H7 (cell line): ENCODE measurements around the gene TGM1. TPM values are rescaled to one million over a fixed set of nuclear protein-coding genes. Genes with fewer than 3 reads are reported as not detected.

Source experiments
- DNase-seq: peaks from one replicate; pipeline ENCODE4 v3.0.0; 2012
- H3K27me3 ChIP-seq: 2 replicates; pipeline ENCODE4 v1.6.0; 2011; ENCODE audit warnings: mild to moderate bottlenecking, low read length; ENCODE audit not compliant: control insufficient read depth, insufficient read depth
- H3K36me3 ChIP-seq: replicated peaks from 2 replicates; pipeline ENCODE4 v1.5.1; 2011; ENCODE audit warnings: low read length; ENCODE audit not compliant: control insufficient read depth, insufficient read depth
- H3K4me3 ChIP-seq: 2 replicates; pipeline ENCODE4 v1.5.1; 2011; ENCODE audit warnings: low read depth, mild to moderate bottlenecking, control low read depth, low read length, moderate library complexity; ENCODE audit not compliant: insufficient read depth
- total RNA-seq: library from RNA; depleted of rRNA; stranded (reverse); fragments of >200 nt; shearing (Covaris generic); gene quantifications from 2 replicates; pipeline ENCODE4 v1.2.3, GENCODE V29; 2014

TGM1 gene
- total RNA-seq, 1 experiment from 2014 or later = 0.21 TPM

GRCh38 chr14:24298892-24299254, 35.9 kb upstream of the TGM1 start:
- Histone ChIP-seq H3K27me3 (no peaks in the 10 kb centered on the region), H3K36me3 (peaks cover 24% of the 10 kb centered on the region), H3K4me3 (peak overlapping the region; percentile 82)
- DNase-seq = no peak

GRCh38 chr14:24297190-24297964, 34.4 kb upstream of the TGM1 start:
- peak; percentile 75 for DNase-seq
- Histone ChIP-seq H3K27me3 (no peaks in the 10 kb centered on the region), H3K4me3 (no peak overlapping the region), H3K36me3 (peaks cover 12% of the 10 kb centered on the region)

- DNase-seq = peak; percentile 85
- peaks cover 5% of the 10 kb centered on the region for H3K36me3 ChIP-seq
- H3K4me3 ChIP-seq = no peak overlapping the region
- H3K27me3 ChIP-seq = no peaks in the 10 kb centered on the region
These were observed 33.6 kb upstream of the TGM1 start for GRCh38 chr14:24296341-24297157.

GRCh38 chr14:24293525-24293924, 30.5 kb upstream of the TGM1 start:
- Histone ChIP-seq H3K4me3 (no peak overlapping the region), H3K27me3 (no peaks in the 10 kb centered on the region), H3K36me3 (peaks cover 8% of the 10 kb centered on the region)
- DNase-seq = no peak

- Histone ChIP-seq H3K27me3 (no peaks in the 10 kb centered on the region), H3K36me3 (peaks cover 8% of the 10 kb centered on the region), H3K4me3 (no peak overlapping the region)
- no peak for DNase-seq
These were observed 29.3 kb upstream of the TGM1 start for GRCh38 chr14:24292118-24292807.

- no peak overlapping the region for H3K4me3 ChIP-seq
- peaks cover 8% of the 10 kb centered on the region for H3K36me3 ChIP-seq
- no peak for DNase-seq
- H3K27me3 ChIP-seq = no peaks in the 10 kb centered on the region
These were observed 28.6 kb upstream of the TGM1 start for GRCh38 chr14:24291446-24292117.

- no peak for DNase-seq
- no peak overlapping the region for H3K4me3 ChIP-seq
- peaks cover 7% of the 10 kb centered on the region for H3K36me3 ChIP-seq
- no peaks in the 10 kb centered on the region for H3K27me3 ChIP-seq
These were observed 27.8 kb upstream of the TGM1 start for GRCh38 chr14:24290746-24291145.

- H3K27me3 ChIP-seq = no peaks in the 10 kb centered on the region
- H3K4me3 ChIP-seq = no peak overlapping the region
- peaks cover 4% of the 10 kb centered on the region for H3K36me3 ChIP-seq
- DNase-seq = no peak
These were observed 26.8 kb upstream of the TGM1 start for GRCh38 chr14:24289649-24290280.

GRCh38 chr14:24286996-24287395, 24.0 kb upstream of the TGM1 start:
- H3K4me3 ChIP-seq = no peak overlapping the region
- no peaks in the 10 kb centered on the region for H3K27me3 ChIP-seq
- peaks cover 4% of the 10 kb centered on the region for H3K36me3 ChIP-seq
- no peak for DNase-seq

- H3K27me3 ChIP-seq = no peaks in the 10 kb centered on the region
- peaks cover 4% of the 10 kb centered on the region for H3K36me3 ChIP-seq
- no peak overlapping the region for H3K4me3 ChIP-seq
- DNase-seq = no peak
These were observed 22.4 kb upstream of the TGM1 start for GRCh38 chr14:24285351-24285750.

- DNase-seq = no peak
- Histone ChIP-seq H3K27me3 (no peaks in the 10 kb centered on the region), H3K36me3 (peaks cover 2% of the 10 kb centered on the region; the same call in 1 of the 2 replicates), H3K4me3 (no peak overlapping the region)
These were observed 21.6 kb upstream of the TGM1 start for GRCh38 chr14:24284501-24285035.

GRCh38 chr14:24283796-24284460, 21.0 kb upstream of the TGM1 start:
- no peak for DNase-seq
- Histone ChIP-seq H3K36me3 (no peaks in the 10 kb centered on the region), H3K4me3 (no peak overlapping the region), H3K27me3 (no peaks in the 10 kb centered on the region)

- no peak for DNase-seq
- no peak overlapping the region for H3K4me3 ChIP-seq
These were observed 19.8 kb upstream of the TGM1 start for GRCh38 chr14:24282736-24283135.

More at GRCh38 chr14:24282736-24283135, 19.8 kb upstream of the TGM1 start:
- no peaks in the 10 kb centered on the region for H3K36me3 ChIP-seq
- no peaks in the 10 kb centered on the region for H3K27me3 ChIP-seq
